ENCODE results near the gene DRD1. TPM values are rescaled to one million over a fixed set of nuclear protein-coding genes. Genes with fewer than 3 reads are reported as not detected.

DRD1 gene
- polyA plus RNA-seq, 1 of the 3 experiments (the other 2 are of a cell fraction) = not detected

GRCh38 chr5:175479125-175479881 is 35.3 kb upstream of the DRD1 start:
- H3K27ac ChIP-seq (ENCODE audit: low read depth in 2 of 2, low read length in 1 of 2) = peak overlapping the region in 1 of 2 experiments; percentile 77; a peak in 2 of 4 replicates
- POLR2A ChIA-PET = no interaction called here
- H3K9ac ChIP-seq = peak overlapping the region; percentile 67
- H3K27me3 ChIP-seq (ENCODE audit: insufficient read depth) = peaks cover 5% of the 10 kb centered on the region; the same call in 1 of the 2 replicates
- peak overlapping the region; percentile 71 to 89 for H3K4me3 ChIP-seq (ENCODE audit: low read depth in 2 of 2, low read length in 1 of 2)
- TF ChIP-seq CTCF (IDR thresholded peaks at IDR 0.05) (no peak), RFX5 (IDR thresholded peaks at IDR 0.05; ENCODE audit: low read length) (no peak), CHD2 (IDR thresholded peaks at IDR 0.05; ENCODE audit: low read length, partially characterized antibody) (no peak), TEAD4 (IDR thresholded peaks at IDR 0.05; ENCODE audit: borderline replicate concordance, insufficient read depth) (no peak), SMC3 (IDR thresholded peaks at IDR 0.05; ENCODE audit: low read depth, low read length) (no peak), MEF2A (IDR thresholded peaks at IDR 0.05; ENCODE audit: borderline replicate concordance, low read depth) (no peak), PBX3 (IDR thresholded peaks at IDR 0.05) (no peak), RXRA (IDR thresholded peaks at IDR 0.05; ENCODE audit: borderline replicate concordance, low read depth) (no peak), SIN3A (IDR thresholded peaks at IDR 0.05; ENCODE audit: borderline replicate concordance, low read depth, low read length) (no peak), FOXJ3 (CRISPR knock-in tag; IDR thresholded peaks at IDR 0.05) (no peak), POLR2AphosphoS5 (IDR thresholded peaks at IDR 0.05; ENCODE audit: low read depth, low read length) (no peak), ZBTB33 (IDR thresholded peaks at IDR 0.05; ENCODE audit: borderline replicate concordance, low read depth) (no peak), GATA2 (CRISPR knock-in tag; IDR thresholded peaks at IDR 0.05) (no peak)
- TF ChIP-seq, protein P1, sequence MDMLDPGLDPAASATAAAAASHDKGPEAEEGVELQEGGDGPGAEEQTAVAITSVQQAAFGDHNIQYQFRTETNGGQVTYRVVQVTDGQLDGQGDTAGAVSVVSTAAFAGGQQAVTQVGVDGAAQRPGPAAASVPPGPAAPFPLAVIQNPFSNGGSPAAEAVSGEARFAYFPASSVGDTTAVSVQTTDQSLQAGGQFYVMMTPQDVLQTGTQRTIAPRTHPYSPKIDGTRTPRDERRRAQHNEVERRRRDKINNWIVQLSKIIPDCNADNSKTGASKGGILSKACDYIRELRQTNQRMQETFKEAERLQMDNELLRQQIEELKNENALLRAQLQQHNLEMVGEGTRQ (IDR thresholded peaks at IDR 0.05; ENCODE audit: borderline replicate concordance, low read depth, low read length) = no peak
- no peaks in the 10 kb centered on the region for H3K9me3 ChIP-seq
- H3K4me1 ChIP-seq (ENCODE audit: control insufficient read depth in 1 of 2, insufficient read depth in 2 of 2, low read depth in 1 of 2, low read length in 1 of 2) = peaks cover 0 to 14% of the 10 kb centered on the region in 2 experiments; a peak in 2 of 4 replicates
- H3F3A ChIP-seq (replicated peaks; ENCODE audit: insufficient read depth) = no peaks in the 10 kb centered on the region
- peaks cover 11 to 15% of the 10 kb centered on the region in 2 experiments for H3K36me3 ChIP-seq (replicated peaks in 1 of 2; ENCODE audit: control insufficient read depth in 1 of 2, insufficient read depth in 2 of 2, low read length in 1 of 2)
- peak overlapping the region; percentile 76 for H3K4me2 ChIP-seq
- CTCF ChIA-PET = interaction anchor here (1.3 kb wide), 1 partner anchor 14 kb away, joined by 3 read pairs; no protein-coding TSS in a partner anchor
- H4K20me1 ChIP-seq (ENCODE audit: insufficient read depth) = peaks cover 7% of the 10 kb centered on the region
- no peaks in the 10 kb centered on the region for H3K9me2 ChIP-seq
- DNase-seq = peak; percentile 30
- 37% methylated on average over 13 of the region's 13 CpGs for WGBS (ENCODE audit: low lambda C conversion rate)
- H2AFZ ChIP-seq (ENCODE audit: low read depth) = peak overlapping the region; percentile 83
- H3K79me2 ChIP-seq (ENCODE audit: insufficient read depth) = peaks cover 57% of the 10 kb centered on the region

All from SK-N-SH (cell line).